HEK293 (cell line): ENCODE data around the gene ERN2.

ENCODE experiments used
- CTCF ChIP-seq: fragments of 450-650 bp; formaldehyde crosslinking; IDR thresholded peaks from 2 replicates; pipeline ENCODE4 v1.5.1; 2016; ENCODE audit warnings: missing biosample characterization, missing genetic modification characterization
- TCF7L2 ChIP-seq: IDR thresholded peaks from 2 replicates; pipeline ENCODE4 v1.6.1; 2011; ENCODE audit warnings: low read depth, mild to moderate bottlenecking, inconsistent platforms, low read length, moderate library complexity, borderline replicate concordance
- ZNF274 ChIP-seq, 2 experiments: fragments of 200-500 bp in 1 of 2; fragments of 450-650 bp in 1 of 2; sonication (Bioruptor generic) in 1 of 2; formaldehyde crosslinking in 1 of 2; IDR thresholded peaks; 2 replicates each; pipeline versions ENCODE4 v1.5.1 to v1.6.1; 2014 to 2016; ENCODE audit warnings: borderline replicate concordance in 1 of 2, inconsistent platforms in 1 of 2, low read length in 1 of 2, missing biosample characterization in 1 of 2, missing genetic modification characterization in 1 of 2

- no peak; the same call in 1 of the 2 replicates for TF ChIP-seq CTCF (tag by site-specific recombination)
- no peak for TF ChIP-seq TCF7L2
- TF ChIP-seq ZNF274 (IDR thresholded peaks at IDR 0.05; ENCODE audit: low read length) = no peak
- no peak for TF ChIP-seq ZNF274 (tag by site-specific recombination; IDR thresholded peaks at IDR 0.05; ENCODE audit: borderline replicate concordance)
These were observed 71.9 kb downstream of the ERN2 start, which contains the start of the genes DCTN5 and PALB2 for GRCh38 chr16:23640931-23641765.
